ENCODE results near the gene SUN1.

Gene SUN1

DNA sequence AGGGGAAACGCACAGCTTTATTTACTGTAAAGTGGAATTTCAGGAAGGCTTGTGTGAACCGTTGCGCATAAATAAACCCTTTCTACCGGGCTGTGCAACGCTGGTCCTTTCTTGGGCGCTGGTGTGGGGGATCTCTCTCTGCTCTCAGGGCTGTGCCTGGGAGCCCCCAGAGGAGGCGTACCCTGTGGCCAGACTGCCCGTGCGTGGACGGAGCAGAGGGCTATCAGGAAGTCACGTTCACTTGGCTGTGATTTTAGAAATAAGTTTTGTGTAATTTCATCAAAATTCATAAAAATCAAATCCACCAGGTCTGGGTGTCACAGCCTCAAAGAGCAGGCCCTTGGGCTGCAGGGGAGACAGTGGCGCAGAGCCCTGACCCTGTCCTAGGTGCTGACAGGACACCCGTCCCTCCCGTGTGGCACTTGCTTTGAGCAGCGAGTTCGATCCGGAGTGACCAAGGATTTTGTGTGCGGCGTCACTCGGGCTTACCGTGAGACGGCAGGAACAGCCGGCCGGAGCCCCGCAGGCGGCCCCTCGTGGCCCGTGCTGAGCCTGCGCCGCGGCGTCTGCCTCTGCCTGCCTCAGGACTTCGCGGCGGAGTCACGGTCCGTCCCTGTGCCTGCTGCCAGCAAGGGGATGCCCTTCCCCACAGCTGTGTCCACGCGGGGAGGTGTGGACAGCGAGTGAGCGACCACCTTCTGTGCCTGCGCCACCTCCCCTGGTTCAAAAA, 64.2 kb downstream of the SUN1 start:
- TF ChIP-seq, protein P1, sequence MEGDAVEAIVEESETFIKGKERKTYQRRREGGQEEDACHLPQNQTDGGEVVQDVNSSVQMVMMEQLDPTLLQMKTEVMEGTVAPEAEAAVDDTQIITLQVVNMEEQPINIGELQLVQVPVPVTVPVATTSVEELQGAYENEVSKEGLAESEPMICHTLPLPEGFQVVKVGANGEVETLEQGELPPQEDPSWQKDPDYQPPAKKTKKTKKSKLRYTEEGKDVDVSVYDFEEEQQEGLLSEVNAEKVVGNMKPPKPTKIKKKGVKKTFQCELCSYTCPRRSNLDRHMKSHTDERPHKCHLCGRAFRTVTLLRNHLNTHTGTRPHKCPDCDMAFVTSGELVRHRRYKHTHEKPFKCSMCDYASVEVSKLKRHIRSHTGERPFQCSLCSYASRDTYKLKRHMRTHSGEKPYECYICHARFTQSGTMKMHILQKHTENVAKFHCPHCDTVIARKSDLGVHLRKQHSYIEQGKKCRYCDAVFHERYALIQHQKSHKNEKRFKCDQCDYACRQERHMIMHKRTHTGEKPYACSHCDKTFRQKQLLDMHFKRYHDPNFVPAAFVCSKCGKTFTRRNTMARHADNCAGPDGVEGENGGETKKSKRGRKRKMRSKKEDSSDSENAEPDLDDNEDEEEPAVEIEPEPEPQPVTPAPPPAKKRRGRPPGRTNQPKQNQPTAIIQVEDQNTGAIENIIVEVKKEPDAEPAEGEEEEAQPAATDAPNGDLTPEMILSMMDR (IDR thresholded peaks at IDR 0.05; ENCODE audit: low read depth, low read length): no peak

DNA sequence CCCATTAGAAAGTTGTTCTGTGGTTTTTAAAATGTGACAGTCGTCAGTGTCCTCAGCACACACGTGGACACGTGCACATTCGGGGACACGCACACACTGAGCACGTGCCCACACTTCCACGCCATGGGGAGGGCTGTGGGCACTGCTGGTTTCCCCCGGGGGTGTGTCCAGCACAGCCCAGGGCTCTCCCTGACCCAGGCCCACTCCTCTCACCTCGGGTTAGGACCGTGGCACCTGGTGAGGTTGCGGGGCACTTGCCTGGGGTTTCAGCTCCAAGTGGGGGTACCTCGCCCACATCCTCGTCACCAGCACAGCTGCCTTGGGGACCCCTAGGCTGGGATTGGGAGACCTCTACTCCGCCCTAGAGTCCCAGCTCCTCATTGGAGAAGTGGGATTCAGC, 64.8 kb downstream of the SUN1 start:
- TF ChIP-seq, protein P1 (IDR thresholded peaks at IDR 0.05; ENCODE audit: low read depth, low read length): no peak
- DNase-seq (ENCODE audit: extremely low read depth, low read depth): no peak

More for the DNA sequence above, 64.2 kb downstream of the SUN1 start:
- DNase-seq (ENCODE audit: extremely low read depth, low read depth): no peak

DNA sequence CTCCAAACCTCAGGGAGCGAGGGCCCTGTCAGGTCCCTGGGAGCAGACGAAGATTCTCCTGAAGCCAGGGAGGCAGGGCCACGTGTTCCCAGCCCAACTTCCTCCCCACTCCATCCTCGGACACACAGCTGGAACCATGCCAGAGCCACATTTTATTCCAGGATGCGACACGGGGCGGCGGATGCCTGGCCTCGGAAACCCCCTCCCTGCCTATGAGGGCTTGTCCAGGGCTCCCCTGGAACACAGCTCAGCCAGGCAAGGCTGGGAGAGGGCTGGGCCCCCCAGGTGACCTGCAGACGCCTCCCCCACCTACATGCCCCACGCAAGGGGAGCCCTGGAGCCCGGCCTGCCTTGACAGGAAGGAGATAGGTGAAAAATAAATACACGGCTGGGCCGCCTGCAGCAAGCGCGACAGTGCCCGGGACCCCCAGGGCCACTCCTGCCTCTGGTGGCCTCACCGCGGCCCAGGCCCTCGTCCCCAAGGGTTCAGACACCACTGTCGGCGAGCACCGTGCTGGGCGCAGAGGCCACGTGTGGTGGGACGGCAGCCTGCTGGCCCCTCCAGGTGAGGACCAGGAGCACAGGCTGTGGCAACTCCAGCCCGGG, 65.6 kb downstream of the SUN1 start:
- DNase-seq (ENCODE audit: extremely low read depth, low read depth): no peak
- TF ChIP-seq, protein P1 (IDR thresholded peaks at IDR 0.05; ENCODE audit: low read depth, low read length): no peak

DNA sequence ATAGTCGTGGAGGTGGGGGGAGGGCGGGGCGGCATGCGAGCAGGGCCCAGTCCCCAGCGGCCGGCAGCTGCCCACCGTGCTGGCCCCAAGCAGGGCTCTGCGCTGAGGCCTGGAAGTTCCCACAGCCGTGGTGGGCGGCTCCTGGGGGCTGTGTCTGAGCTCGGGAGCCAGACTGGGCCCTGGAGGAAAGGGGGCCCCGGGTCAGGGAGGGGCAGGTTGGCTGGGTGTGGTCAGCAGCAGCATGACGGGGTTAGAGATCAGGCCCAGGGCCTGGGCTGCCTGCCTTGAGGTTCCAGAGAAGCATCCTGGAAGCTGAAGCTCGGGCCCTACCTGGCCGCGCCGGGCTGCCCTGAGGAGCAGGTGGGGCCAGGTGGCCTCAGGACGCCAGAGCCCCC, 66.2 kb downstream of the SUN1 start:
- no peak for DNase-seq (ENCODE audit: extremely low read depth, low read depth)
- TF ChIP-seq, protein P1 (IDR thresholded peaks at IDR 0.05; ENCODE audit: low read depth, low read length): no peak

DNA sequence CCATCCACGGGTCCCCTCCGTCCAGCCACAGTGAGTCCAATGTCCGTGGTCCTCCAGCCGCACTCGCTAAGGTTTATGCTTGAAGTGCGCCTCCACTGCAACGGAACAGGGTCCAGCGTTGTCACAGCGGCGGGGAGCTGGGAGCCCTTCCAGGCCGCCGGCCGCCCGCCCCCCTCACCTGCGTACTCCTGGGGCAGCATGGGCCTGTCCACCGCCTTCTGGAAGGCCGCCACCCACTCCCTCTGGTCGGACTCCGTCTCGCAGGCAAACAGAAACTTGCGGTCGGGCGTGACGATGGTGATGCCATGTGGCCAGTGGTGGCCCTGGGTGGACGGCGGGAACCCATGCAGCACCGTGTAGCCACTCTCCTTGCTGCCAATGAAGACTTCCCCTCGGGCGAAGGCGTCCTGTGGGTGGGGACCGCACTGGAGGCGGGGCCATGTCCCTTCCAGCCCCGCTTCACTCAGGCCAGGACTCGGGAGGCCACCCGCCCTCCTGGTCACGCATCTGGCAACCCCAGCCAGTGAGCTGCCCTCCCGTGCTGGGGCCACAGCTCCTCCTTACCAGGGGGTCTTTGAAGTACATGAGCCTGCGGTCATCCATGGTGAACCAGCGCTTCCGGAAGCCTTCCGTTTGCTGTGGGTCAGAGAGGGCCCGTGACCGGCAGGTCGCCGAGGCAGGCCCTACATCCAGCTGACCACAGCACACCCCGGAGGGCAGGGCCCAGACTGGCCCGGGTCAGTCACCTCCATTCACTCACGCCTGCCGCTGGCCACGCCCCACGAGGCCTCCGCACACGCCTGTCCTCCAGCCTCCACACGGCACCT, 66.8 kb downstream of the SUN1 start:
- no peak for DNase-seq (ENCODE audit: extremely low read depth, low read depth)
- TF ChIP-seq, protein P1 (IDR thresholded peaks at IDR 0.05; ENCODE audit: low read depth, low read length): no peak

DNA sequence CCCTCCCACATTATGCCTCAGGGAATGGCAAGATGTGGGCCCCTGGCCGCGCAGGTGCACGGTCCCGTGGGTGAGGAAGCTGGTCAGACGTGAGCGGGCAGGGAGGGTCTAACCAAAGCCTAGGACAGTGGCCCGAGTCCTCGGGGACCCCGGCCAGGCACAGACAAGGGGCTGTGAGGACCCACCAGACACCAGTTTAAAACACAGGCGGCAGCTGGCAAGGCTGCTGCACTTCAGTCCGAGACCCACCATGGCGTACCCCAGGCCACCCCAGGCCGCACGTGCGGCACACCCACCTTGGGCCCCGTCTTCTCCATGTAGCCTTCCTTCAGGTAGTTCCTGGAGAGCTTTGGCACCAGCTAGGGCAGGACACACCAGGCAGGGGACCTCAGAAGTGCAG, 67.5 kb downstream of the SUN1 start:
- TF ChIP-seq, protein P1 (IDR thresholded peaks at IDR 0.05; ENCODE audit: low read depth, low read length): no peak
- DNase-seq (ENCODE audit: extremely low read depth, low read depth): no peak

Measured in AG09319 (cell line).